WTC11 (cell line): ENCODE data around the gene ATP11A. TPM values are rescaled to one million over a fixed set of nuclear protein-coding genes. Genes with fewer than 3 reads are reported as not detected.
A peak's percentile ranks its signal among the peaks of the same experiment; 100 is the strongest.

Experiments
- ARID4B ChIP-seq: sonication (generic); formaldehyde crosslinking; IDR thresholded peaks from 2 replicates; pipeline ENCODE4 v1.8.0; 2023; ENCODE audit warnings: missing genetic modification reagents, mild to moderate bottlenecking, borderline replicate concordance
- E2F5 ChIP-seq: sonication (generic); formaldehyde crosslinking; IDR thresholded peaks from 2 replicates; pipeline ENCODE4 v1.8.1; 2022; ENCODE audit warnings: mild to moderate bottlenecking, moderate library complexity, missing genetic modification reagents
- ESRRA ChIP-seq: sonication (generic); formaldehyde crosslinking; IDR thresholded peaks from 2 replicates; pipeline ENCODE4 v1.8.1; 2022; ENCODE audit warnings: mild to moderate bottlenecking, missing genetic modification reagents, borderline replicate concordance
- FOXJ3 ChIP-seq: sonication (generic); formaldehyde crosslinking; IDR thresholded peaks from 2 replicates; pipeline ENCODE4 v1.9.0; 2021; ENCODE audit warnings: missing genetic modification reagents, mild to moderate bottlenecking, borderline replicate concordance
- IRF2 ChIP-seq: sonication (generic); formaldehyde crosslinking; IDR thresholded peaks from 2 replicates; pipeline ENCODE4 v1.8.0; 2022; ENCODE audit warnings: low read depth, missing genetic modification reagents, borderline replicate concordance
- MXD4 ChIP-seq: fragments of 250-450 bp; sonication (Bioruptor Pico); IDR thresholded peaks from 2 replicates; pipeline ENCODE4 v1.8.0; 2021; ENCODE audit warnings: mild to moderate bottlenecking, moderate library complexity, borderline replicate concordance
- NFE2L1 ChIP-seq: sonication (generic); formaldehyde crosslinking; IDR thresholded peaks from 2 replicates; pipeline ENCODE4 v1.8.1; 2023; ENCODE audit warnings: missing genetic modification reagents
- PRRX2 ChIP-seq: fragments of 250-450 bp; sonication (Bioruptor Pico); IDR thresholded peaks from 2 replicates; pipeline ENCODE4 v1.8.0; 2021; ENCODE audit warnings: mild to moderate bottlenecking
- SMAD3 ChIP-seq: sonication (generic); formaldehyde crosslinking; IDR thresholded peaks from 2 replicates; pipeline ENCODE4 v1.8.0; 2022; ENCODE audit warnings: missing genetic modification reagents, mild to moderate bottlenecking, borderline replicate concordance
- SMAD4 ChIP-seq: sonication (generic); formaldehyde crosslinking; IDR thresholded peaks from 2 replicates; pipeline ENCODE4 v1.8.0; 2022; ENCODE audit warnings: mild to moderate bottlenecking, missing genetic modification reagents
- SOX15 ChIP-seq: fragments of 250-450 bp; sonication (Bioruptor Pico); IDR thresholded peaks from 2 replicates; pipeline ENCODE4 v1.9.0; 2021; ENCODE audit warnings: mild to moderate bottlenecking
- USF1 ChIP-seq: sonication (generic); formaldehyde crosslinking; IDR thresholded peaks from 2 replicates; pipeline ENCODE4 v1.8.0; 2022; ENCODE audit warnings: mild to moderate bottlenecking, missing genetic modification reagents
- ZNF219 ChIP-seq: sonication (generic); formaldehyde crosslinking; IDR thresholded peaks from 2 replicates; pipeline ENCODE4 v1.8.0; 2023; ENCODE audit warnings: missing genetic modification reagents, mild to moderate bottlenecking, borderline replicate concordance
- ZNF281 ChIP-seq: sonication (generic); formaldehyde crosslinking; IDR thresholded peaks from 2 replicates; pipeline ENCODE4 v1.8.0; 2023; ENCODE audit warnings: mild to moderate bottlenecking, missing genetic modification reagents
- ZNF317 ChIP-seq: sonication (generic); formaldehyde crosslinking; IDR thresholded peaks from 2 replicates; pipeline ENCODE4 v1.8.1; 2023; ENCODE audit warnings: low read depth, mild to moderate bottlenecking, moderate library complexity, missing genetic modification reagents, borderline replicate concordance
- ZNF425 ChIP-seq: fragments of 250-450 bp; sonication (Bioruptor Pico); conservative IDR thresholded peaks from 2 replicates; pipeline ENCODE4 v1.9.0; 2021; ENCODE audit warnings: mild to moderate bottlenecking
- ZNF512 ChIP-seq: sonication (generic); formaldehyde crosslinking; IDR thresholded peaks from 2 replicates; pipeline ENCODE4 v1.8.1; 2022; ENCODE audit warnings: missing genetic modification reagents, borderline replicate concordance
- total RNA-seq: library from RNA; stranded (reverse); gene quantifications from 3 replicates; pipeline ENCODE4 v1.2.3, GENCODE V29; 2021
- TF ChIP-seq, protein P1 (sequence below): sonication (generic); formaldehyde crosslinking; IDR thresholded peaks from 2 replicates; pipeline ENCODE4 v1.8.1; 2022; ENCODE audit warnings: low read depth, missing genetic modification reagents, borderline replicate concordance
- TF ChIP-seq, protein P2 (sequence below): sonication (generic); formaldehyde crosslinking; conservative IDR thresholded peaks from 2 replicates; pipeline ENCODE4 v1.8.1; 2022; ENCODE audit warnings: mild to moderate bottlenecking, missing genetic modification reagents
- TF ChIP-seq, protein P3 (sequence below): sonication (generic); formaldehyde crosslinking; IDR thresholded peaks from 2 replicates; pipeline ENCODE4 v1.8.1; 2023; ENCODE audit warnings: mild to moderate bottlenecking, moderate library complexity, missing genetic modification reagents

Gene ATP11A
- total RNA-seq, 1 experiment from 2014 or later, result 100 TPM

- TF ChIP-seq E2F5 (CRISPR knock-in tag) (0 out of 2 replicates have a peak, but pooled peaks have one; percentile 67), SMAD4 (no peak), ZNF512 (CRISPR knock-in tag) (no peak), MXD4 (CRISPR knock-in tag) (no peak), FOXJ3 (no peak), NFE2L1 (CRISPR knock-in tag) (no peak), SMAD3 (CRISPR knock-in tag) (no peak), ZNF219 (CRISPR knock-in tag) (no peak; the same call in 1 of the 2 replicates), ARID4B (no peak), ZNF425 (no peak), ZNF317 (CRISPR knock-in tag) (no peak), PRRX2 (CRISPR knock-in tag) (no peak), IRF2 (CRISPR knock-in tag) (no peak), ESRRA (CRISPR knock-in tag) (no peak), ZNF281 (CRISPR knock-in tag) (no peak), SOX15 (CRISPR knock-in tag) (no peak), USF1 (CRISPR knock-in tag) (no peak)
- TF ChIP-seq, protein P1, sequence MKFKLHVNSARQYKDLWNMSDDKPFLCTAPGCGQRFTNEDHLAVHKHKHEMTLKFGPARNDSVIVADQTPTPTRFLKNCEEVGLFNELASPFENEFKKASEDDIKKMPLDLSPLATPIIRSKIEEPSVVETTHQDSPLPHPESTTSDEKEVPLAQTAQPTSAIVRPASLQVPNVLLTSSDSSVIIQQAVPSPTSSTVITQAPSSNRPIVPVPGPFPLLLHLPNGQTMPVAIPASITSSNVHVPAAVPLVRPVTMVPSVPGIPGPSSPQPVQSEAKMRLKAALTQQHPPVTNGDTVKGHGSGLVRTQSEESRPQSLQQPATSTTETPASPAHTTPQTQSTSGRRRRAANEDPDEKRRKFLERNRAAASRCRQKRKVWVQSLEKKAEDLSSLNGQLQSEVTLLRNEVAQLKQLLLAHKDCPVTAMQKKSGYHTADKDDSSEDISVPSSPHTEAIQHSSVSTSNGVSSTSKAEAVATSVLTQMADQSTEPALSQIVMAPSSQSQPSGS (CRISPR knock-in tag), result no peak
- TF ChIP-seq, protein P2, sequence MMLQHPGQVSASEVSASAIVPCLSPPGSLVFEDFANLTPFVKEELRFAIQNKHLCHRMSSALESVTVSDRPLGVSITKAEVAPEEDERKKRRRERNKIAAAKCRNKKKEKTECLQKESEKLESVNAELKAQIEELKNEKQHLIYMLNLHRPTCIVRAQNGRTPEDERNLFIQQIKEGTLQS (CRISPR knock-in tag), result no peak
- TF ChIP-seq, protein P3, sequence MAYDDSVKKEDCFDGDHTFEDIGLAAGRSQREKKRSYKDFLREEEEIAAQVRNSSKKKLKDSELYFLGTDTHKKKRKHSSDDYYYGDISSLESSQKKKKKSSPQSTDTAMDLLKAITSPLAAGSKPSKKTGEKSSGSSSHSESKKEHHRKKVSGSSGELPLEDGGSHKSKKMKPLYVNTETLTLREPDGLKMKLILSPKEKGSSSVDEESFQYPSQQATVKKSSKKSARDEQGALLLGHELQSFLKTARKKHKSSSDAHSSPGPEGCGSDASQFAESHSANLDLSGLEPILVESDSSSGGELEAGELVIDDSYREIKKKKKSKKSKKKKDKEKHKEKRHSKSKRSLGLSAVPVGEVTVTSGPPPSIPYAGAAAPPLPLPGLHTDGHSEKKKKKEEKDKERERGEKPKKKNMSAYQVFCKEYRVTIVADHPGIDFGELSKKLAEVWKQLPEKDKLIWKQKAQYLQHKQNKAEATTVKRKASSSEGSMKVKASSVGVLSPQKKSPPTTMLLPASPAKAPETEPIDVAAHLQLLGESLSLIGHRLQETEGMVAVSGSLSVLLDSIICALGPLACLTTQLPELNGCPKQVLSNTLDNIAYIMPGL (CRISPR knock-in tag), result no peak; the same call in 1 of the 2 replicates
Observed at GRCh38 chr13:112689303-112690245, at the start of gene ATP11A (continued).
